ENCODE measurements around the gene DEPP1. TPM values are rescaled to one million over a fixed set of nuclear protein-coding genes. Genes with fewer than 3 reads are reported as not detected.

The DEPP1 gene
- polyA plus RNA-seq, 1 experiment: 11.9 TPM

DNA sequence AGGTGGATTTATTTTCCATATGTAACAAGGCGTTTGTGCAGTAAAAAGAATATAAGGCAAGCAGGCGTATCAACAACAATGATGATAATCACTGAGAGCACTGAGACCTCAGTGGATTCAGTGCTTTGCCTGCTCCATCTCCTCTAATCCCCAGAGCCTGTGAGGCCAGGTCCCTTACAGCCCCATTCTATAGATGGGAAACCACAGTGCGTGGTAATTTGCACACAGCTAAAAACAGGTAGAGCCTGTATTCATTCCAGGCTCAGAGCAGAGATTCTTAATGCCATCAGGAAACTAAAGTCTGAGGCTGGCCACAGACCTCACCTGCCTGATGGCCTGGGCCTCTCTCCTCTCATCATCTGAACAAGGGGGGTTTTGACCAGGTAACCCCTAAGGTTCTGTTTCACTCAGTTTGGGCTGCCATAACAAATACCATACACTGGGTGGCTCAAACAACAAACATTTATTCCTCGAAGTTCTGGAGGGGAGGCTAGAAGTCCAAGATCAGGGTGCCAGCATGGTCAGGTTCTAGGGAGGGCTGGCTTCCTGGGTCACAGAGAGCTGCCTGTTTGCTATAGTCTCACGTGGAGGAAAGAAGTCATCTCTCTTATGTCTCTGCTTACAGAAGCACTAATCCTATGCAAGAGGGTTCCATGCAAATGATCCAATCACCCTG, 29.3 kb downstream of the DEPP1 start:
- Histone ChIP-seq H3K27me3 (ENCODE audit: control insufficient read depth, insufficient read depth, low read length) (no peaks in the 10 kb centered on the region), H3K4me3 (ENCODE audit: low read depth, low read length) (no peak overlapping the region), H3K36me3 (ENCODE audit: control insufficient read depth, insufficient read depth, low read length) (no peaks in the 10 kb centered on the region)
- CTCF ChIA-PET: interaction anchor here (0.8 to 5.3 kb wide), 5 partner anchors 16 to 43 kb away, joined by 3 to 24 read pairs (median 4); no protein-coding TSS in a partner anchor
- no peak for DNase-seq (ENCODE audit: low read depth)
- POLR2A ChIA-PET: no interaction called here
- TF ChIP-seq CTCF (IDR thresholded peaks at IDR 0.05; ENCODE audit: insufficient read depth, low read depth, low read length): no peak

- ChIA-PET CTCF (interaction anchor here (1.5 to 5.3 kb wide), 3 partner anchors 16 to 43 kb away, joined by 4 to 24 read pairs (median 5); no protein-coding TSS in a partner anchor), POLR2A (no interaction called here)
- DNase-seq (ENCODE audit: low read depth): no peak
- no peaks in the 10 kb centered on the region for H3K27me3 ChIP-seq (ENCODE audit: control insufficient read depth, insufficient read depth, low read length)
- TF ChIP-seq CTCF (IDR thresholded peaks at IDR 0.05; ENCODE audit: insufficient read depth, low read depth, low read length): no peak
- H3K36me3 ChIP-seq (ENCODE audit: control insufficient read depth, insufficient read depth, low read length): no peaks in the 10 kb centered on the region
- H3K4me3 ChIP-seq (ENCODE audit: low read depth, low read length): no peak overlapping the region
Measured at GRCh38 chr10:44948642-44949041, 30.0 kb downstream of the DEPP1 start.

DNA sequence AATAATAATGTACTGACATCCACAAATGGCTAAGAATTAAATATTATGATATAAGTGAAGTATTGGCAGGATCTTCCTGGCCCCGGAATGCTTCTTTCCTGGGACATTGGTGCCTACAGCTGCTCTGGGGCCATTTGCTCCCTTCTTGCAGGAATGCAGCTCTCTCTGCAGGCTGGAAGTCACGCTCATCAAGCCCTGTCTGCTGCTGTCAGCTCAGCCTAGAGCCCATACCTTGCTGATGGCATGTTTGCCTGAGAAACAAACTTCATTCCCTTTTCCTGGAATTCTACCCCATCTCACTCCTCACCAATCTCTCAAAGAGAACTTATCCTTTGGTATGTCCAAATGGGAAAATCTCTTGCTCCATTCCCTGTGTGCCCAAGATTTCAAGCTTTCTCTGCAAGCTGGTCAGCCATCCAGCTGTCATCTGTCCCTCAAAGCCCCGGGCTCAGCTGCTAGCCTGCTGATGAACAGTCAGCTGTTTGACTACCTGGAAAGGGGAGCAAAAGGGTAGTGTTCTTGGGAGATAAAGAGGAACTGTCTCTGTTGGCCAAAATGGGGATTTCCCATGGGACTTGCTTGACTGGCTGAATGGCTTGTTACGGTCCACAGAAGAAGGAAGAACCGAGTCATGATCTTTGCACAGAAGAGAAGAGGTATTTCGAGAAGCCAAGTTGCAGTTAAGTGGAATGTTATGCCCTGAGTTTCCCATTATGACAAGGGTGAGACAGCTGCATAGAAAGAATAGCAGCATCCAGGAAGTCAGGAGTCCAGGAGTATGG, 31.0 kb downstream of the DEPP1 start:
- H3K4me3 ChIP-seq (ENCODE audit: low read depth, low read length): no peak overlapping the region
- H3K27me3 ChIP-seq (ENCODE audit: control insufficient read depth, insufficient read depth, low read length): no peaks in the 10 kb centered on the region
- TF ChIP-seq CTCF (IDR thresholded peaks at IDR 0.05; ENCODE audit: insufficient read depth, low read depth, low read length): no peak
- CTCF ChIA-PET: interaction anchor here (5.3 kb wide), 1 partner anchor 15 kb away, joined by 24 read pairs; no protein-coding TSS in a partner anchor
- DNase-seq (ENCODE audit: low read depth): no peak
- H3K36me3 ChIP-seq (ENCODE audit: control insufficient read depth, insufficient read depth, low read length): no peaks in the 10 kb centered on the region
- POLR2A ChIA-PET: no interaction called here

- POLR2A ChIA-PET: no interaction called here
- CTCF ChIA-PET: interaction anchor here (0.9 to 5.3 kb wide), 2 partner anchors 13 kb away, joined by 4 to 24 read pairs; partner anchors contain the start of gene RASSF4
- no peak for TF ChIP-seq CTCF (IDR thresholded peaks at IDR 0.05; ENCODE audit: insufficient read depth, low read depth, low read length)
- Histone ChIP-seq H3K4me3 (ENCODE audit: low read depth, low read length) (no peak overlapping the region), H3K36me3 (ENCODE audit: control insufficient read depth, insufficient read depth, low read length) (no peaks in the 10 kb centered on the region), H3K27me3 (ENCODE audit: control insufficient read depth, insufficient read depth, low read length) (no peaks in the 10 kb centered on the region)
- no peak for DNase-seq (ENCODE audit: low read depth)
Measured at GRCh38 chr10:44946205-44946604, 32.4 kb downstream of the DEPP1 start.

GRCh38 chr10:44944354-44944753, 34.3 kb downstream of the DEPP1 start:
- H3K27me3 ChIP-seq (ENCODE audit: control insufficient read depth, insufficient read depth, low read length): no peaks in the 10 kb centered on the region
- no peaks in the 10 kb centered on the region for H3K36me3 ChIP-seq (ENCODE audit: control insufficient read depth, insufficient read depth, low read length)
- ChIA-PET POLR2A (no interaction called here), CTCF (interaction anchor here (0.6 to 5.3 kb wide), 4 partner anchors 11 to 1258 kb away, joined by 3 to 24 read pairs (median 8); no protein-coding TSS in a partner anchor)
- DNase-seq (ENCODE audit: low read depth): no peak
- H3K4me3 ChIP-seq (ENCODE audit: low read depth, low read length): no peak overlapping the region
- no peak for TF ChIP-seq CTCF (IDR thresholded peaks at IDR 0.05; ENCODE audit: insufficient read depth, low read depth, low read length)
